HEK293T (cell line): ENCODE measurements around the gene BORCS5.

Source experiments
- CTCF ChIA-PET: fragments of 350-600 bp; formaldehyde crosslinking; extraction: SDS; loops from one replicate; lab custom pipeline; 2021; ENCODE audit warnings: antibody characterized with exemption, inconsistent platforms; lab: Yijun Ruan, JAX
- POLR2A ChIA-PET: fragments of 350-600 bp; formaldehyde crosslinking; extraction: SDS; loops from one replicate; lab custom pipeline; 2020; ENCODE audit warnings: antibody characterized with exemption, inconsistent platforms; lab: Yijun Ruan, JAX
- DNase-seq: peaks from one replicate; pipeline ENCODE4 v3.0.0; 2012; ENCODE audit warnings: mixed read lengths; ENCODE audit errors: extremely low spot score
- ARNT ChIP-seq: fragments of 450-650 bp; IDR thresholded peaks from 2 replicates; pipeline ENCODE4 v1.6.1; 2017; ENCODE audit warnings: mild to moderate bottlenecking
- BHLHE40 ChIP-seq: fragments of 450-650 bp; IDR thresholded peaks from 2 replicates; pipeline ENCODE4 v1.6.1; 2016; ENCODE audit warnings: mild to moderate bottlenecking, moderate library complexity, borderline replicate concordance
- CTBP1 ChIP-seq: fragments of 450-650 bp; IDR thresholded peaks from 2 replicates; pipeline ENCODE4 v1.6.1; 2016; ENCODE audit warnings: borderline replicate concordance
- ELF4 ChIP-seq: fragments of 450-650 bp; IDR thresholded peaks from 2 replicates; pipeline ENCODE4 v1.6.1; 2017; ENCODE audit warnings: antibody characterized with exemption
- FOXA1 ChIP-seq: fragments of 450-650 bp; IDR thresholded peaks from 2 replicates; pipeline ENCODE4 v1.6.1; 2016; ENCODE audit warnings: mild to moderate bottlenecking
- FOXK2 ChIP-seq: fragments of 450-650 bp; IDR thresholded peaks from 2 replicates; pipeline ENCODE4 v1.6.1; 2016; ENCODE audit warnings: mild to moderate bottlenecking
- FOXM1 ChIP-seq: fragments of 450-650 bp; IDR thresholded peaks from 2 replicates; pipeline ENCODE4 v1.6.1; 2017; ENCODE audit warnings: mild to moderate bottlenecking, borderline replicate concordance
- HDGF ChIP-seq: fragments of 450-650 bp; IDR thresholded peaks from 2 replicates; pipeline ENCODE4 v1.6.1; 2017; ENCODE audit warnings: antibody characterized with exemption, borderline replicate concordance
- L3MBTL2 ChIP-seq: fragments of 450-650 bp; conservative IDR thresholded peaks from 2 replicates; pipeline ENCODE4 v1.6.1; 2016; ENCODE audit warnings: mild to moderate bottlenecking
- LEF1 ChIP-seq: fragments of 450-650 bp; IDR thresholded peaks from 2 replicates; pipeline ENCODE4 v1.6.1; 2017; ENCODE audit warnings: mild to moderate bottlenecking, borderline replicate concordance
- NFRKB ChIP-seq: fragments of 450-650 bp; IDR thresholded peaks from 2 replicates; pipeline ENCODE4 v1.6.1; 2016; ENCODE audit warnings: mild to moderate bottlenecking, moderate library complexity
- SP1 ChIP-seq: fragments of 450-650 bp; IDR thresholded peaks from 2 replicates; pipeline ENCODE4 v1.6.1; 2017
- SUZ12 ChIP-seq: fragments of 450-650 bp; IDR thresholded peaks from 2 replicates; pipeline ENCODE4 v1.6.1; 2016; ENCODE audit warnings: mild to moderate bottlenecking
- TARDBP ChIP-seq: fragments of 450-650 bp; IDR thresholded peaks from 2 replicates; pipeline ENCODE4 v1.6.1; 2016
- ZNF384 ChIP-seq: fragments of 450-650 bp; IDR thresholded peaks from 2 replicates; pipeline ENCODE4 v1.6.1; 2016
- TF ChIP-seq, protein P1 (sequence below): fragments of 450-650 bp; IDR thresholded peaks from 2 replicates; pipeline ENCODE4 v1.6.1; 2016

BORCS5 gene

DNA sequence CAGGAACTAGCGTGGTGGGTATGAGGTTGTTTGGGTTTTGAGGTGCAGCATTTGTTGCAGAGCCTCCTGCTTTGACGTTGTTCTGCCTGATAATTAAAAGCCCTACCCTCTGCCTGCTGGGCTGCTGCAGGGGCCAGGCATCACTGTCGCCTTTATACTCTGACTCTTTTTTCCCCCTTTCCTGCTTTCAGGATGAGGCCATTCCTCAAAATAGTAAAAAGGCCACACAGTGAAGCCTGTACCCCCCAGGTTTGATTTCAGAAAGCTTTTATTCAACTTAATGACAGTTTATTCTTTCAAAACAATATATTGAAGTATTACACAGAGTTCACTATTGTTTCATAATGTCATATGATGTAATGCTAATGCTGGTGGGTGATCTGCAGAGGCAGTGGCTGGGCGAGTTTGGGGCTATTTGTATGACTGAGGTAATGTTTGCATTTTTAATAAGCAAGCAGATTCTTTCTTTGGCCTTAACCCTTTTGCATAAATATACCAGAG is 9.1 kb downstream of the BORCS5 start:
- TF ChIP-seq FOXM1 = no peak
- TF ChIP-seq ELF4 = no peak
- TF ChIP-seq FOXK2 = no peak
- no peak for TF ChIP-seq LEF1
- no peak for TF ChIP-seq TARDBP
- TF ChIP-seq, protein P1, sequence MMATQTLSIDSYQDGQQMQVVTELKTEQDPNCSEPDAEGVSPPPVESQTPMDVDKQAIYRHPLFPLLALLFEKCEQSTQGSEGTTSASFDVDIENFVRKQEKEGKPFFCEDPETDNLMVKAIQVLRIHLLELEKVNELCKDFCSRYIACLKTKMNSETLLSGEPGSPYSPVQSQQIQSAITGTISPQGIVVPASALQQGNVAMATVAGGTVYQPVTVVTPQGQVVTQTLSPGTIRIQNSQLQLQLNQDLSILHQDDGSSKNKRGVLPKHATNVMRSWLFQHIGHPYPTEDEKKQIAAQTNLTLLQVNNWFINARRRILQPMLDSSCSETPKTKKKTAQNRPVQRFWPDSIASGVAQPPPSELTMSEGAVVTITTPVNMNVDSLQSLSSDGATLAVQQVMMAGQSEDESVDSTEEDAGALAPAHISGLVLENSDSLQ = no peak
- no peak for TF ChIP-seq SUZ12
- no peak for TF ChIP-seq CTBP1
- ChIA-PET CTCF (interaction anchor here (0.6 to 1.0 kb wide), 2 partner anchors 290 to 357 kb away, joined by 3 to 9 read pairs; no protein-coding TSS in a partner anchor), POLR2A (interaction anchor here (0.9 to 3.3 kb wide), 2 partner anchors 9 to 16 kb away, joined by 3 to 21 read pairs; partner anchors contain the start of genes BORCS5 and MANSC1)
- no peak for DNase-seq

DNA sequence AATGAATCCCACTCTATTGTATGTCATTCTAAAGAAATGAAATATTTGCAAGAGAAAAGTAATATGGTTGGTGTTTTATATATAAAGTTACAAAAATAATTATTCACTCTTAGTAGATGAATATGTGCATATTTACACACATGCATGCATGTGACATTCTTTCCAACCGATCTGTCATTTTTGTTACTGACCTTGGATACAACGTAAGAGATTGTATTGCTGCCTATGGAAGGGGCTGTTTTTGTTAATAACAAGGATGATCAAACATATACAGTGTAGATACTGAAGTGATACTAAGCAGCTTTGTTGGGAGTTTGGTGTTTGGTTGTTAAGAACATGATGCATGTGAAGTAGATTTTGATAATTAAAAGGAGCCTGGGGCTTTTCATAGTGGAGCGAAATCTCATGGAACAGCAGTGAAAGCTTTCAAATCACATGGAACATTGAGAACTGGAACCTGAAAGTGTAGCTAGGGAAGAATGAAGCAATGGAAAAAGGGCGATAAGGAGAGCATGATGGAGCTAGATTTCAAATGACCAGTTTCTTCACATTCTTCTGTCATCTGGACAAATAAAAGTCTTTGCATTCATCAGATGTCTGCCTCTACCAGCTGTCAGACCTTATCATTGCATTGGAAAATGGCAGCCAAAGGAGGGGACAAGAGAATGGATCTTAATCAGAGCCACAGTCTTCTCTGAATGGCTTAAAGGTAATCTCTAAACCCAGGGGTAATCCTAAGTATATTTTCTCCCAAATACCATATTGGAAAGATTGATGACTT is 10.0 kb downstream of the BORCS5 start:
- ChIA-PET CTCF (interaction anchor here (0.9 to 1.4 kb wide), 2 partner anchors 196 to 334 kb away, joined by 3 to 4 read pairs; partner anchors contain the start of gene DUSP16), POLR2A (interaction anchor here (0.9 to 3.3 kb wide), 2 partner anchors 10 to 17 kb away, joined by 3 to 21 read pairs; partner anchors contain the start of genes BORCS5 and MANSC1)
- TF ChIP-seq ARNT (no peak), FOXM1 (no peak), BHLHE40 (no peak), HDGF (no peak), L3MBTL2 (no peak), ZNF384 (no peak), SP1 (no peak), LEF1 (no peak), CTBP1 (no peak), SUZ12 (no peak), TARDBP (no peak), FOXA1 (no peak), NFRKB (no peak), ELF4 (no peak), FOXK2 (no peak)
- TF ChIP-seq, protein P1 = no peak
- no peak for DNase-seq

- no peak for TF ChIP-seq FOXA1
- DNase-seq = no peak
- POLR2A ChIA-PET = interaction anchor here (3.3 kb wide), 1 partner anchor 11 kb away, joined by 21 read pairs; the partner anchor contains the start of gene BORCS5
- CTCF ChIA-PET = interaction anchor here (0.9 to 1.4 kb wide), 2 partner anchors 195 to 334 kb away, joined by 3 to 4 read pairs; partner anchors contain the start of gene DUSP16
These were observed 10.7 kb downstream of the BORCS5 start for GRCh38 chr12:12367482-12367998.

- DNase-seq = no peak
- POLR2A ChIA-PET = interaction anchor here (1.1 kb wide), 1 partner anchor 323 kb away, joined by 3 read pairs; the partner anchor contains the start of gene GPR19
- CTCF ChIA-PET = no interaction called here
- TF ChIP-seq ELF4 (no peak), BHLHE40 (no peak), LEF1 (no peak), L3MBTL2 (no peak), SUZ12 (no peak)
- TF ChIP-seq, protein P1 = no peak
These were observed 16.3 kb downstream of the BORCS5 start for GRCh38 chr12:12372946-12373722.

DNA sequence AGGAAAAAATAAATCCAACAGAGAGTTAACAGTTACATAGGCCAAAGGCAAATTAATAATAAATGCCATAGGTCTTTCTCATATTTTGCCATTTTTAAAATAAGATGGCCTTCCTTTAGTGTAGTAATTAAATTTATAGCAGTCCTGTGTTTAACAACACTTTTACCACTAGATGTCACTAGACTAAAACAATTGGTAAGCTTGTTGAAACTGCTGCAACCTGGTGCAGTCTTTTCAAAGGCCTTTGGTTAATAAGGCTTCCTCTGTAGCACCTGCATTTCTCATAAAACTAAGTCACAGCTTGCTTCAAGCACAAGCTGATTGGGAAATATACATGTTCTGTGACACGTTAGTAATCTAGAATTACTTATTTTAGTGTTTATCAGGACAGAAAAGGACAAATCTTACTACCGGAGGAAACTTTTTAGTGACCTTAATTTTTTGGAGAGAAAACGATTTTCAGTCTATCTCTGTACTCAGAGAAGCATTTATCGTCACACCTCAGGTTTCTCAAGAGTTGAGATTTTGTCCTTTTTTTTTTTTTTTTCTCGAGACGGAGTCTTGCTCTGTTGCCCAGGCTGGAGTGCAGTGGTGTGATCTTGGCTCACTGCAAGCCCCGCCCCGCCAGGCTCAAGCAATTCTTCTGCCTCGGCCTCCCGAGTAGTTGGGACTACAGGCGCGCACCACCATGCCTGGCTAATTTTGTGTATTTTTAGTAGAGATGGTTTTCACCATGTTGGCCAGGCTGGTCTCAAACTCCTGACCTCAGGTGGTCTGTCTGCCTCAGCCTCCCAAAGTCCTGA is 20.0 kb downstream of the BORCS5 start:
- no peak for TF ChIP-seq ARNT
- TF ChIP-seq HDGF = no peak
- TF ChIP-seq LEF1 = no peak
- no peak for TF ChIP-seq TARDBP
- TF ChIP-seq FOXK2 = no peak
- TF ChIP-seq CTBP1 = no peak
- no peak for TF ChIP-seq FOXM1
- no peak for TF ChIP-seq SP1
- no peak for TF ChIP-seq ZNF384
- no peak for TF ChIP-seq ELF4
- TF ChIP-seq, protein P1 = no peak
- TF ChIP-seq L3MBTL2 = no peak
- TF ChIP-seq SUZ12 = no peak
- no peak for TF ChIP-seq NFRKB
- TF ChIP-seq BHLHE40 = no peak
- TF ChIP-seq FOXA1 = no peak
- CTCF ChIA-PET = interaction anchor here (0.5 to 2.9 kb wide), 15 partner anchors 10 to 835 kb away, joined by 3 to 13 read pairs (median 4); no protein-coding TSS in a partner anchor
- DNase-seq = peak; percentile 68
- POLR2A ChIA-PET = interaction anchor here (1.1 kb wide), 1 partner anchor 20 kb away, joined by 4 read pairs; the partner anchor contains the start of gene BORCS5
